ENCODE results near the gene PRKG2.
"Not testable (repeated sequence)": the region's sequence is repeated elsewhere in the genome, so short reads cannot be mapped to it uniquely, and the experiment has no call there.

Gene PRKG2

DNA sequence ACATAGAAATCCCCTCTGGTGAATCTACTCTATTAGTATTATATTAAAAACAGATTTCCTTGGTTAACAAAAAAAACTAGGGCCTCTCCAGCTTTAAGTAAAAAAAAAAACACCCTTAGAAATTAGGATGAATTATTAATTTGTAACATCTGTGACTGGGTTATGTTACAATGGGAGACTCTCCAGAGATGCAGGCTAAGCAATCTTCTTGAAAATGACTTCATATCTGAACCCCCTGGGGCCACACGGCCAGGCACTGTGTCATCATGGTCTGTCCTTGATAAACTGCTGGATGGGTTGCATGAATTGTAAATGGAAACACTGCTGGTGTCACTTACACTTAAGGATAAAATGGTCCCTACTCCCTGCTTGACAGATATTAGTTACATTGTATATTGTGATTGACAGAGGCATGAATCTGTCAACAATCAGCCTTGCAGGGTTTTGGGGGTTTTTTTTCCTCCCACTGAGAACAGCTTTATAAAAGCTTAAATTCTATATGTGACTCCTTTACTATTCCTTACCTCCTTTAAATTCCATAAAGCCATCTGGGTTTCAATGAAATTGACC is 49.1 kb downstream of the PRKG2 start:
- in situ Hi-C loops (cut with HindIII; ENCODE audit: low pct_unique_long_range_greater_than_20kb, low sequenced_read_pairs) = no loop called here
- TF ChIP-seq JUND (IDR thresholded peaks at IDR 0.05; ENCODE audit: low read depth) = no peak
- no peak for DNase-seq (ENCODE audit: low read depth in 1 of 2, low spot score in 1 of 2)

DNA sequence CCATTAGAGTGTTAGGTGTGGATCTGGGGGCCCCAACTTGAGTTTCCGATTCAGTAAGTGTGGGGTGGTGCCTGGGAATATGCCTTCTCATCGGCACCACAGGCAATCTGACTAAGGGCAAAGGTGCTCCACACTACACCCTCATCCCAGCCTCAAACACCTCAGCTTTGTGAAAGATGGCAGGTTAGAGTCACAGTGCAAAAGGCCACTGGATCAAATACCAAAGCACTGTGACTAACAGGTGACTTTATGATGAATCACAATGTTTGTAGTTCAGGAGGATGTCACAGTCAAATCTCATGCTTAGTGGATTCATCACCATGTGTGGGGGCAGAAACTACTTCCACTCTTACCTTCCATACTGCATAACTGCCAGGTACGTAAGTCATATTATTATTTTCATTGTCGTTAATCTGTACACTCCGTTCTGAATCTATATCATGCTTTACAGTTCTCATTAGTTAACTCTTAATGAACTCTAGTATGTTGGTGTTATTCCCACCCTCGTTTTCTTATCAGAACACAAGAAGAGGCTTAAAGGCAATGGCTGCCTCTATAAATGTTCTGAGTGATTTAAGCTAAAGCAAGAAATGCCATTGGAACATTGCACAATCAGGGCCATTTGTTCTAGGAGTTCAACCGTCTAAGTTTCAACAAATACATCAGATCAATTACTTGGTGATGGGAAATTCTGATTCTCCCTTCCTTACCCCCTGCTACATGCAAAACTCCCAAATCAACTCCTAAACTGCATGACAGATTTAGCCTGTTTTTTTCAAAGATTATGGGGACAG is 50.2 kb downstream of the PRKG2 start:
- no peak for DNase-seq (ENCODE audit: low read depth in 1 of 2, low spot score in 1 of 2)
- no peak for TF ChIP-seq JUND (IDR thresholded peaks at IDR 0.05; ENCODE audit: low read depth)
- in situ Hi-C loops (cut with HindIII; ENCODE audit: low pct_unique_long_range_greater_than_20kb, low sequenced_read_pairs) = no loop called here

DNA sequence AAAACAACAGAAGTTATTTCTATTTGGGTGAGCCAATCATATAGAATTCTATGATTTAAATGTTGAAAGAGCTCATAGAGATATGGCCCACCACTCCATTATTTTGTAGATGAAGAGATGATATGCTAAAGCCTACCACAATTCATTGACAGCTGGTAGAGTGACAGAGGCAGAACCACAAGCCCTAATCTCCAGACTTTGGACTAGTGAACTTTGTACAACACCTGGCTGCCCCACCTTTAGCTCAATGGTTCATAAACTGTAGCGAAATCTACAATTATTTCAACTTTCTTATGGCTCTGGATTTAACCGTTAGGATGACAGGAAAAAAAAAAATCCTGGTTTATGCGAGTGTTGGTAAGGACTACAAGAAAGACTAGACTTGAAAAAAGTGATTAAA is 50.9 kb downstream of the PRKG2 start:
- DNase-seq (ENCODE audit: low read depth in 1 of 2, low spot score in 1 of 2) = no peak
- in situ Hi-C loops (cut with HindIII; ENCODE audit: low pct_unique_long_range_greater_than_20kb, low sequenced_read_pairs) = no loop called here
- TF ChIP-seq JUND (IDR thresholded peaks at IDR 0.05; ENCODE audit: low read depth) = no peak

DNA sequence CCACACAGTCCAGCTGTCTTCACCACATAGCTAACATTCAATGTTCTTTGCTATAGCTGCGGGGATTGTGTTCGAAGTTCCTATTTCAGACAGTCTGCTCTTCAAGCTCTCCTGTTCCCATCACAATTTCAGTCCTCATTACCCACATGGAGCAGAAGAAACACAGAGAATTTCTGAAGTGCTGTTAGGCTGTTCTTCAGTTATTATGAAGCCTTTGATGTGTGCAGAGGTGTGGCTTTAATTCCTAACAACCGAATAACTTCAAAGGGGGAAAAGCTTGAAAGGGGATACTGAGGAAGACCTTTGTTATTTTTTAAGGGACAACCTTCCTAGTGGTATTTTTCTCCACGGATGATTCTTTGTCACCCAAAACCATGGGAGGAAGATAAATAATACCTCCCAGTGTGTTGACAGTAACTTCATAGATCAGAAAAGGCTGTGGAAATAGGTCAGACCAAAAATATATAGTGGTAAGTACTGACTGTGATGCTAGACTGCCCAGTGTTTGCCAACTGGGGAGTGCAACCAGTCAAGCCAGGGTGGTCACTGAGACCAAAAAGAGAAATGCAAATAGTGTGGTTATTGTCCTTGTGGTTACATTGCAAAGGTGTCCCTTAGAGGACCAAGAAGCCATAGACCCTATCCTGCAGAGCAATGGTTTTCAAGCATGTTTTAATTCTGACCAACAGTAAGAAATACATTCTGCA is 52.1 kb downstream of the PRKG2 start:
- in situ Hi-C loops (cut with HindIII; ENCODE audit: low pct_unique_long_range_greater_than_20kb, low sequenced_read_pairs) = no loop called here
- TF ChIP-seq JUND (IDR thresholded peaks at IDR 0.05; ENCODE audit: low read depth) = no peak
- no peak for DNase-seq (ENCODE audit: low read depth in 1 of 2, low spot score in 1 of 2)

DNA sequence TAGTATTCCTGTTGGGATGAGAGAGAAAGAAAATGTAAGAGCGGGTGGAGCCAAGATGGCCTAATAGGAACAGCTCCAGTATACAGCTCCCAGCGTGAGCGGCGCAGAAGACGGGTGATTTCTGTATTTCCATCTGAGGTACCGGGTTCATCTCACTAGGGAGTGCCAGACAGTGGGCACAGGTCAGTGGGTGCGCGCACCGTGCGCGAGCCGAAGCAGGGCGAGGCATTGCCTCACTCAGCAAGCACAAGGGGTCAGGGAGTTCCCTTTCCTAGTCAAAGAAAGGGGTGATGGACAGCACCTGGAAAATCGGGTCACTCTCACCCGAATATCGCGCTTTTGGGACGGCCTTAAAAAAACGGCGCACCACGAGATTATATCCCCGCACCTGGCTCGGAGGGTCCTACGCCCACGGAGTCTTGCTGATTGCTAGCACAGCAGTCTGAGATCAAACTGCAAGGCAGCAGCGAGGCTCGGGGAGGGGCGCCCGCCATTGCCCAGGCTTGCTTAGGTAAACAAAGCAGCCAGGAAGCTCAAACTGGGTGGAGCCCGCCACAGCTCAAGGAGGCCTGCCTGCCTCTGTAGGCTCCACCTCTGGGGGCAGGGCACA is 61.2 kb downstream of the PRKG2 start:
- in situ Hi-C loops (cut with HindIII; ENCODE audit: low pct_unique_long_range_greater_than_20kb, low sequenced_read_pairs) = not testable (repeated sequence)
- DNase-seq (ENCODE audit: low read depth in 1 of 2, low spot score in 1 of 2) = peak in 1 of 2 experiments; percentile 26

DNA sequence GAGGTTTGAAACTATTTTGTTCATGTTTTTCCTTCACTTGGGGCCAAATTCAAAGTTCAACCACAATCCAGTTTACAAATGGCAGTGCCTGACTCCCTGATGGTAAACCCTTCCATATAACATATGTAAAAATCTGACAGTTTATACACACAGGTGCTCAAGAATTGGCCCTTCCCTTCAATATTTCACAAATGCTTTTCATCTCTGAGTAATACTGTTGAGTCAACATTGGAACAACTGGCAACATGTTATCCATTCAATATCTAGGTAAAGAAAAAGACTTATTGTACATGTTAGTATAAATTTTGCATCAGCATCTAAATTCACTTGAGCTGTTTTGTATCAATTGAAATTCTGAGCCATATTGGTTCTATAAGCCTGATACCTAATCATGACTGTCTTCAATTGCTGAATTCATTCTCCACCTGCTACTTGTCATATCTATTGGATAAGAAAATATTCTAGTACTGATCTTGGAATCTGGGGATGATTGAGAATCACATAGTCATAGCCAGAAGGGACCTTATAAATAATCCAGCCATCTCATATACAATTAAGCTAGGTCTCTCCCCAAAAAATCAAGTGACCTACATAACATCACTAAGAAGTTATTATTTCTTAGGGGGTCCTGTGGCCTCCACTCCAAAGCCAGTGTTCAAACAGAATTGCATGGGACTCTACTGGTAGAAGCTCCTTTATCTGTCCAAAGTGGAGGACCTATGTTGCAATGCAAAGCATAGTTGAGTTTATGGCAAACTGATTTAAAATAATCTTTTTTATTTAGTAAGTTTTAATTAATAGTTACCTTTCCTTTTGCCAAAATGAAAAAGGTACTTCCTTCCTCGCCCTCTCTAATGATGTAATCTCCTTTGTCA is 61.9 kb downstream of the PRKG2 start:
- in situ Hi-C loops (cut with HindIII; ENCODE audit: low pct_unique_long_range_greater_than_20kb, low sequenced_read_pairs) = no loop called here
- DNase-seq (ENCODE audit: low read depth in 1 of 2, low spot score in 1 of 2) = no peak
- no peak for TF ChIP-seq JUND (IDR thresholded peaks at IDR 0.05; ENCODE audit: low read depth)

DNA sequence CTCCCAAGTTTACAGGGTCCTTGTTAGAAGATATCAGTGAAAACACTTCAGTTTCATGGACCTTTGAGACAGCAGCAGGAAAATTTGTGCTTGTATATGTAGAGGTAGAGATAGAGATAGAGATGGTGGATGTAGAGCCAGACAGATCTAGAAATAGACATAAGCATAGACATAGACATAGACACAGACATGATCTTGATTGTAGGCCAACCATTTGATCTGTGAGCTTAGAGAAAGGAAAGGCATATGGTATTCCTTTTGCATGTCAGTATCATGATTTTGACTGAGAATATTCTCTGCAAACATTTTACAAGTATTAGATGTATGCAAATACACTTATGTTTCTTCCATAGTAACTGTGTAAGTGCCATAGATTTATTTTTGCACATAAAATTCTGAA is 65.0 kb downstream of the PRKG2 start:
- in situ Hi-C loops (cut with HindIII; ENCODE audit: low pct_unique_long_range_greater_than_20kb, low sequenced_read_pairs) = no loop called here
- no peak for DNase-seq (ENCODE audit: low read depth in 1 of 2, low spot score in 1 of 2)
- no peak for TF ChIP-seq JUND (IDR thresholded peaks at IDR 0.05; ENCODE audit: low read depth)

DNA sequence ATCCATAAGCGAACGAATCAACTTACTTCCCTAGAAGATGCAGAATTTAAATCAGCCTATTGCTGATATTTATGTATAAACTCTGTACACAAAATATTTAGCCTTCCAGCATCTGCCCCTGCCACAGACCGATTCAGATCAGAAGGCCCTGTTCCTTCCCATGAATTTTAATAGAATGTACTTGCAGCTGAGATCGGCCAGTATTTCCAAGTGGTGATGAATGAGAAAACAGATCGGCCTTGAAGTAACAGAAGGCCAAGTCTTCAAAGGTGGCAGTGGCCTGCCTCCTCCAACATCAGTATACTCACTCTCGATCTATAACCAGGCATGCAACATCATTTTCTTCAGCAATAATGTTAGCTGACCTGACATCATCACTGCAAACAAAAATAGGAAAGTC is 66.4 kb downstream of the PRKG2 start:
- in situ Hi-C loops (cut with HindIII; ENCODE audit: low pct_unique_long_range_greater_than_20kb, low sequenced_read_pairs) = no loop called here
- TF ChIP-seq JUND (IDR thresholded peaks at IDR 0.05; ENCODE audit: low read depth) = no peak
- no peak for DNase-seq (ENCODE audit: low read depth in 1 of 2, low spot score in 1 of 2)

DNA sequence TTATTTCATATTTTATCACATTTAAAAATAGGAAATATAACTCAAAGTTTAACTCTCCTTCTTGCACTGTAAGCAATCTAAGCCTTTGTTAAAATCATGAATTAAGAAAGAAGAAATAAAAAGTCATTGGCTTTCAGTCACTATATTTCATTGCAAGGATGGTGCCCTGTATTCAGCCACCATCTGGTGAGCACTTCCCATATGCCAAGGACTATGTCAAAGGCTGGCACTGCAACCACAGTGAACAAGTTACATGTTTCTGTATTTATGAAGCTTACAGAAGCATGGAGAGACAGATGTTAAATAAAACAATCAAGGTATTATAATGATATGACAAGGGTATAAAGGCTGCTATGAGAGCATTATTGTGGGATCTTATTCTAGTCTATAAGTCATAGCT is 68.6 kb downstream of the PRKG2 start:
- no peak for TF ChIP-seq JUND (IDR thresholded peaks at IDR 0.05; ENCODE audit: low read depth)
- in situ Hi-C loops (cut with HindIII; ENCODE audit: low pct_unique_long_range_greater_than_20kb, low sequenced_read_pairs) = no loop called here

DNA sequence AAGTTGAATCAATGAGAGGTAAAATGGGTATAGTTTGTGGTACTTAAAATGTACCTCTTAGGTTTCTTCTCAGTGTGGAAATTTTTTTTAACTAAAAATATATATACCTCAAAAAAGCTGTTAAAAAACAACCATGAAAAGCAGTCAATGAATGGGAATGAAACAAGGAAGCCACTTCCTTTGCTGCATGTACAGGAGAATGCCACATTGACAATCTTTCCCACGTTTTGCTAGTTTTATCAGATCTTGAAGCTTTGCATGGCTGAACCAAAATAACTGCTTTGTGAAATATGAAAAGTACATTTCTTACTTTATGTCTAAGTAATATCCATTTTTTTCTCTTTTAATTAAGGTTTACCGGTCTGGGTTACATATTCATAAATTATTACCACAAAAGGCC is 71.8 kb downstream of the PRKG2 start:
- TF ChIP-seq JUND (IDR thresholded peaks at IDR 0.05; ENCODE audit: low read depth) = no peak
- in situ Hi-C loops (cut with HindIII; ENCODE audit: low pct_unique_long_range_greater_than_20kb, low sequenced_read_pairs) = no loop called here
- no peak for DNase-seq (ENCODE audit: low read depth in 1 of 2, low spot score in 1 of 2)

More for the DNA sequence above, 68.6 kb downstream of the PRKG2 start:
- DNase-seq (ENCODE audit: low read depth in 1 of 2, low spot score in 1 of 2) = no peak

DNA sequence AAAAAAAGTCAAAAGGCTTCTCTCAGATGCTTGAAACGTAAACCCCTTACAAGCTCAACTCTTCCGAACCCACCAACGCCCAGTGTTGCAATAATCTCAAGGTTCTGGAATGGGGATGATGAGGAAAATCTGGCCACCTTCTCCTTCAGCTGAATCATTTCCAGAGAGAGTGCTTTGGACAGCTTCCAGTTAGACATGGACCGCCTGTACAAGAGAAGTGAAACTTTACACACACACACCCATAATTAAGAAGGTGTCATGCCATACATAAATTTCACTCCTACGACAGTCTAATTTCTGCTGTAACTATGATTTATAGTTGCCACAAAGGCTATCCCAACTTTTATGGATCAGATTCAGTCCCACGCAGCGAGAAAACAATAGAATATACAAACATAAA is 72.3 kb downstream of the PRKG2 start:
- DNase-seq (ENCODE audit: low read depth in 1 of 2, low spot score in 1 of 2) = no peak
- in situ Hi-C loops (cut with HindIII; ENCODE audit: low pct_unique_long_range_greater_than_20kb, low sequenced_read_pairs) = no loop called here
- TF ChIP-seq JUND (IDR thresholded peaks at IDR 0.05; ENCODE audit: low read depth) = no peak

DNA sequence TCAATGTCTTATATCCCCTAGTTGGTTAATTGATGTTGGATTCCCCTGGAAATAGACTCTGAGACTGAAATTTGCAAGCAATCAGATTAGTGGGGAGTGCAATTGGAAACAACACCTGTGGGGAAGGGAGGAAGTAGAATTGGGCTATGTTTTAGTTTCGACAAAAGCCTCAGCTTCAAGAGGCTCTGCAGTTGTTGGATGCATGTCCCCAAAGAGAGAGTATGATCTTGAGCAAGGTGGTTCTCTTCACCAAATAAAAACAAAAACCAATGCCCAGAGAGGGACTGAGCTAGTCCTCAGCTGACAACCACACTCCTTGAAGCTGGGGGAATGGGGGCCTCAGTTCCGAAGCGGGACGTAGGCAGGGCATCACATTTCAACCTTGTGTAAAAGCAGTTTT is 77.1 kb downstream of the PRKG2 start:
- in situ Hi-C loops (cut with HindIII; ENCODE audit: low pct_unique_long_range_greater_than_20kb, low sequenced_read_pairs) = no loop called here
- DNase-seq (ENCODE audit: low read depth in 1 of 2, low spot score in 1 of 2) = no peak
- no peak for TF ChIP-seq JUND (IDR thresholded peaks at IDR 0.05; ENCODE audit: low read depth)

Data from T47D (cell line).